SK-N-SH treated with all-trans-retinoic acid at 6 μM for 48 hours (cell line): ENCODE data around the gene BMS1.

Experiments used
- ATAC-seq: fragments of 200-7000 bp; cut with Tn5 transposase; 3 replicates; pipeline ENCODE4 v1.9.1; 2020; ENCODE audit warnings: mild to moderate bottlenecking, moderate library complexity
- ARNTL ChIP-seq: fragments of 450-650 bp; formaldehyde crosslinking; IDR thresholded peaks from 2 replicates; pipeline ENCODE4 v1.5.0; 2020; ENCODE audit warnings: low read depth, mild to moderate bottlenecking, moderate library complexity, borderline replicate concordance
- BACH2 ChIP-seq: fragments of 250-450 bp; sonication (Bioruptor Pico); IDR thresholded peaks from 2 replicates; pipeline ENCODE4 v1.9.0; 2021; ENCODE audit warnings: mild to moderate bottlenecking, borderline replicate concordance
- CREB5 ChIP-seq: fragments of 250-450 bp; sonication (Bioruptor Pico); IDR thresholded peaks from 2 replicates; pipeline ENCODE4 v1.5.1; 2020; ENCODE audit warnings: low read depth, mild to moderate bottlenecking, moderate library complexity
- CSDC2 ChIP-seq: fragments of 250-450 bp; sonication (Bioruptor Pico); IDR thresholded peaks from 2 replicates; pipeline ENCODE4 v1.5.0; 2020; ENCODE audit warnings: mild to moderate bottlenecking, moderate library complexity
- CSRNP3 ChIP-seq: fragments of 250-450 bp; sonication (Bioruptor Pico); IDR thresholded peaks from 2 replicates; pipeline ENCODE4 v1.5.1; 2021; ENCODE audit warnings: mild to moderate bottlenecking, moderate library complexity
- ESRRG ChIP-seq: fragments of 250-450 bp; sonication (Bioruptor Pico); IDR thresholded peaks from 2 replicates; pipeline ENCODE4 v1.6.1; 2021; ENCODE audit warnings: mild to moderate bottlenecking
- GLIS3 ChIP-seq: fragments of 250-450 bp; sonication (Bioruptor Pico); IDR thresholded peaks from 2 replicates; pipeline ENCODE4 v1.5.0; 2020; ENCODE audit warnings: mild to moderate bottlenecking, moderate library complexity
- OSR1 ChIP-seq: fragments of 250-450 bp; sonication (Bioruptor Pico); IDR thresholded peaks from 2 replicates; pipeline ENCODE4 v1.8.0; 2022; ENCODE audit warnings: moderate library complexity, mild to moderate bottlenecking, inconsistent platforms
- PATZ1 ChIP-seq: fragments of 250-450 bp; sonication (Bioruptor Pico); IDR thresholded peaks from 2 replicates; pipeline ENCODE4 v1.8.0; 2020; ENCODE audit warnings: mild to moderate bottlenecking, moderate library complexity, borderline replicate concordance
- POU6F1 ChIP-seq: fragments of 250-450 bp; sonication (Bioruptor Pico); IDR thresholded peaks from 2 replicates; pipeline ENCODE4 v1.8.0; 2021; ENCODE audit warnings: low read depth, mild to moderate bottlenecking, moderate library complexity, borderline replicate concordance
- RARB ChIP-seq: fragments of 250-450 bp; sonication (Bioruptor Pico); IDR thresholded peaks from 2 replicates; pipeline ENCODE4 v1.8.0; 2021; ENCODE audit warnings: mild to moderate bottlenecking, moderate library complexity
- SNAI2 ChIP-seq: fragments of 250-450 bp; sonication (Bioruptor Pico); IDR thresholded peaks from 2 replicates; pipeline ENCODE4 v1.5.0; 2020; ENCODE audit warnings: mild to moderate bottlenecking, moderate library complexity
- TOX ChIP-seq: fragments of 250-450 bp; sonication (Bioruptor Pico); IDR thresholded peaks from 2 replicates; pipeline ENCODE4 v1.8.0; 2021; ENCODE audit warnings: mild to moderate bottlenecking, moderate library complexity, borderline replicate concordance
- TSHZ2 ChIP-seq: fragments of 250-450 bp; sonication (Bioruptor Pico); IDR thresholded peaks from 2 replicates; pipeline ENCODE4 v1.5.0; 2020; ENCODE audit warnings: mild to moderate bottlenecking, moderate library complexity
- ZC3H10 ChIP-seq: fragments of 250-450 bp; sonication (Bioruptor Pico); IDR thresholded peaks from 2 replicates; pipeline ENCODE4 v1.5.1; 2021; ENCODE audit warnings: mild to moderate bottlenecking, moderate library complexity
- ZFP3 ChIP-seq: fragments of 250-450 bp; sonication (Bioruptor Pico); IDR thresholded peaks from 2 replicates; pipeline ENCODE4 v1.5.0; 2020; ENCODE audit warnings: mild to moderate bottlenecking, moderate library complexity
- ZFP30 ChIP-seq: fragments of 450-650 bp; formaldehyde crosslinking; IDR thresholded peaks from 2 replicates; pipeline ENCODE4 v1.5.0; 2022; ENCODE audit warnings: mild to moderate bottlenecking, moderate library complexity
- ZNF565 ChIP-seq: fragments of 450-650 bp; formaldehyde crosslinking; conservative IDR thresholded peaks from 2 replicates; pipeline ENCODE4 v1.5.0; 2020; ENCODE audit warnings: low read depth, mild to moderate bottlenecking, moderate library complexity
- ZNF70 ChIP-seq: fragments of 450-650 bp; formaldehyde crosslinking; IDR thresholded peaks from 2 replicates; pipeline ENCODE4 v1.5.0; 2020; ENCODE audit warnings: mild to moderate bottlenecking, moderate library complexity
- ZNF8 ChIP-seq: fragments of 450-650 bp; formaldehyde crosslinking; IDR thresholded peaks from 2 replicates; pipeline ENCODE4 v1.5.0; 2020; ENCODE audit warnings: mild to moderate bottlenecking, moderate library complexity

The BMS1 gene

GRCh38 chr10:42830237-42830636, 47.6 kb downstream of the BMS1 start:
- TF ChIP-seq GLIS3 (CRISPR knock-in tag) (no peak), OSR1 (CRISPR knock-in tag) (no peak), TOX (no peak), RARB (CRISPR knock-in tag) (no peak), CSRNP3 (no peak), ZFP30 (CRISPR knock-in tag) (no peak), ZNF70 (CRISPR knock-in tag) (no peak), PATZ1 (CRISPR knock-in tag) (no peak), SNAI2 (CRISPR knock-in tag) (no peak), ZC3H10 (CRISPR knock-in tag) (no peak), BACH2 (no peak)
- no peak for ATAC-seq

GRCh38 chr10:42836096-42836495, 53.5 kb downstream of the BMS1 start:
- no peak for TF ChIP-seq BACH2
- no peak for TF ChIP-seq ZC3H10 (CRISPR knock-in tag)
- no peak for TF ChIP-seq SNAI2 (CRISPR knock-in tag)
- TF ChIP-seq CREB5 (CRISPR knock-in tag) = no peak
- TF ChIP-seq CSDC2 (CRISPR knock-in tag) = no peak
- no peak for TF ChIP-seq ZFP3
- no peak for TF ChIP-seq TSHZ2 (CRISPR knock-in tag)
- TF ChIP-seq ESRRG = no peak
- TF ChIP-seq ZNF565 (CRISPR knock-in tag) = no peak
- no peak for TF ChIP-seq ARNTL (CRISPR knock-in tag)
- no peak for TF ChIP-seq PATZ1 (CRISPR knock-in tag)
- no peak for TF ChIP-seq ZNF70 (CRISPR knock-in tag)
- TF ChIP-seq ZFP30 (CRISPR knock-in tag) = no peak
- no peak for TF ChIP-seq TOX
- no peak for TF ChIP-seq ZNF8
- no peak for TF ChIP-seq GLIS3 (CRISPR knock-in tag)
- TF ChIP-seq CSRNP3 = no peak
- TF ChIP-seq POU6F1 = no peak
- TF ChIP-seq, all 23 proteins: peak for 0
- no peak for ATAC-seq
